PC-9 (cell line): ENCODE measurements around the gene SCARB1. TPM values are rescaled to one million over a fixed set of nuclear protein-coding genes. Genes with fewer than 3 reads are reported as not detected.

Experiments used
- BruUV-seq: library from RNA; stranded (reverse); fragments of 400-500 nt; replicated peaks from 2 replicates; lab custom pipeline; 2021; lab: Mats Ljungman, UMichigan
- CTCF ChIA-PET: fragments of 300-600 bp; sonication (Branson Sonifier 250); formaldehyde crosslinking; loops from one replicate; lab custom pipeline; 2022; ENCODE audit warnings: antibody characterized with exemption; lab: Charles Lee
- POLR2A ChIA-PET: fragments of 300-600 bp; sonication (Branson Sonifier 250); formaldehyde crosslinking; loops from one replicate; lab custom pipeline; 2022; ENCODE audit warnings: antibody characterized with exemption; ENCODE audit not compliant: unreplicated experiment; lab: Charles Lee
- DNase-seq, 2 experiments: peaks; one replicate each; pipeline versions ENCODE4 v3.0.0 to v3.0.0-alpha.2; 2015 to 2022; ENCODE audit warnings: mixed read lengths in 1 of 2
- H2AFZ ChIP-seq: fragments of 200-600 bp; sonication (generic); 2 replicates; pipeline ENCODE4 v1.8.1; 2017; ENCODE audit warnings: antibody characterized with exemption
- H3F3A ChIP-seq: fragments of 200-600 bp; sonication (generic); 2 replicates; pipeline ENCODE4 v1.8.1; 2017; ENCODE audit warnings: antibody characterized with exemption, mild to moderate bottlenecking, low read depth; ENCODE audit not compliant: insufficient read depth
- H3K27ac ChIP-seq: fragments of 200-600 bp; sonication (generic); 2 replicates; pipeline ENCODE4 v1.6.1; 2016; ENCODE audit warnings: mixed run types
- H3K27me3 ChIP-seq: fragments of 200-600 bp; sonication (generic); 2 replicates; pipeline ENCODE4 v1.6.1; 2016; ENCODE audit warnings: low read depth, mixed run types; ENCODE audit not compliant: insufficient read depth
- H3K36me3 ChIP-seq: fragments of 200-600 bp; sonication (generic); 2 replicates; pipeline ENCODE4 v1.6.1; 2016; ENCODE audit warnings: low read depth, mixed run types
- H3K4me1 ChIP-seq: fragments of 200-600 bp; sonication (generic); replicated peaks from 2 replicates; pipeline ENCODE4 v1.6.1; 2016; ENCODE audit warnings: mixed run types; ENCODE audit not compliant: insufficient read depth
- H3K4me2 ChIP-seq: fragments of 200-600 bp; sonication (generic); 2 replicates; pipeline ENCODE4 v1.6.1; 2017; ENCODE audit warnings: mixed run types
- H3K4me3 ChIP-seq: fragments of 200-600 bp; sonication (generic); 2 replicates; pipeline ENCODE4 v1.6.1; 2016; ENCODE audit warnings: mixed run types
- H3K79me2 ChIP-seq: fragments of 200-600 bp; sonication (generic); 2 replicates; pipeline ENCODE4 v1.6.1; 2017; ENCODE audit warnings: low read depth, mixed run types
- H3K9me2 ChIP-seq: fragments of 200-600 bp; sonication (generic); 2 replicates; pipeline ENCODE4 v1.8.1; 2017; ENCODE audit warnings: mild to moderate bottlenecking; ENCODE audit not compliant: insufficient read depth
- H3K9me3 ChIP-seq: fragments of 200-600 bp; sonication (generic); 2 replicates; pipeline ENCODE4 v1.8.1; 2016; ENCODE audit warnings: low read depth; ENCODE audit not compliant: insufficient read depth
- H4K20me1 ChIP-seq: fragments of 200-600 bp; sonication (generic); 2 replicates; pipeline ENCODE4 v1.8.1; 2017; ENCODE audit not compliant: insufficient read depth
- EZH2 ChIP-seq: fragments of 200-600 bp; sonication (generic); IDR thresholded peaks from 2 replicates; pipeline ENCODE4 v1.8.0; 2017; ENCODE audit warnings: antibody characterized with exemption, low read depth
- intact Hi-C: fragments of 100-400 bp; cut with micrococcal nuclease; formaldehyde crosslinking; loops from one replicate; pipeline ENCODE4 v1.10.0; 2022; ENCODE audit not compliant: unreplicated experiment
- total RNA-seq: library from RNA; stranded (reverse); gene quantifications from 2 replicates; pipeline ENCODE4 v1.2.3, GENCODE V29; 2021
- TF ChIP-seq, protein P1 (sequence below): fragments of 200-600 bp; sonication (generic); conservative IDR thresholded peaks from 2 replicates; pipeline ENCODE4 v1.6.1; 2017; ENCODE audit warnings: mixed run types, antibody characterized with exemption, mild to moderate bottlenecking, moderate library complexity

The SCARB1 gene
- total RNA-seq, 1 experiment from 2014 or later: 49.6 TPM

DNA sequence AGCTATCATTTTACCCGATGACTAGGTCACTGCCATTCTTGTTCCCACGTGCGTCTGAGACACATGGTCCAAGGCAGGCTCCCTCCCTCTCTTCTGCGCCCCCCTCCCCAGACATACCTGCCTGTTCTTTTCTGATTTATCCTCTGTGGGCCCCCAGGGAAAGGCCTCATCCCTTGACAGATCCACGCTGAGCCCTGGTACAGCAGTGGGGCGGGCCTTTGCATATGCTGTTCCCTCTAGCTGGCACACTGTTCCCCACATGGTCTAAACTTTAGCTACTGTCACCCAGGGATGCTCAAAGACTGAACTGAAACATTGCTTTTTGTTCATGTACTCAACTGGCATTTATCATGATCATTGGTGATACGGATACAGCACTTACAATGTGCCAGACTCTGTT is 122.5 kb downstream of the SCARB1 start:
- DNase-seq: no peak
- BruUV-seq: no TSS peak
- no peak overlapping the region for H3K4me3 ChIP-seq
- H3K27ac ChIP-seq: no peak overlapping the region
- TF ChIP-seq, protein P1, sequence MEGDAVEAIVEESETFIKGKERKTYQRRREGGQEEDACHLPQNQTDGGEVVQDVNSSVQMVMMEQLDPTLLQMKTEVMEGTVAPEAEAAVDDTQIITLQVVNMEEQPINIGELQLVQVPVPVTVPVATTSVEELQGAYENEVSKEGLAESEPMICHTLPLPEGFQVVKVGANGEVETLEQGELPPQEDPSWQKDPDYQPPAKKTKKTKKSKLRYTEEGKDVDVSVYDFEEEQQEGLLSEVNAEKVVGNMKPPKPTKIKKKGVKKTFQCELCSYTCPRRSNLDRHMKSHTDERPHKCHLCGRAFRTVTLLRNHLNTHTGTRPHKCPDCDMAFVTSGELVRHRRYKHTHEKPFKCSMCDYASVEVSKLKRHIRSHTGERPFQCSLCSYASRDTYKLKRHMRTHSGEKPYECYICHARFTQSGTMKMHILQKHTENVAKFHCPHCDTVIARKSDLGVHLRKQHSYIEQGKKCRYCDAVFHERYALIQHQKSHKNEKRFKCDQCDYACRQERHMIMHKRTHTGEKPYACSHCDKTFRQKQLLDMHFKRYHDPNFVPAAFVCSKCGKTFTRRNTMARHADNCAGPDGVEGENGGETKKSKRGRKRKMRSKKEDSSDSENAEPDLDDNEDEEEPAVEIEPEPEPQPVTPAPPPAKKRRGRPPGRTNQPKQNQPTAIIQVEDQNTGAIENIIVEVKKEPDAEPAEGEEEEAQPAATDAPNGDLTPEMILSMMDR: no peak
- TF ChIP-seq EZH2: no peak
- no peaks in the 10 kb centered on the region for H3K79me2 ChIP-seq
- ChIA-PET POLR2A (interaction anchor here (0.6 kb wide), 1 partner anchor 348 kb away, joined by 4 read pairs; no protein-coding TSS in a partner anchor), CTCF (interaction anchor here (0.7 kb wide), 1 partner anchor 58 kb away, joined by 3 read pairs; no protein-coding TSS in a partner anchor)
- H3K27me3 ChIP-seq: no peaks in the 10 kb centered on the region
- intact Hi-C loops: no loop called here
- H3K36me3 ChIP-seq: no peaks in the 10 kb centered on the region
- H3K9me3 ChIP-seq: peaks cover 4% of the 10 kb centered on the region; the same call in 1 of the 2 replicates
- H3K4me2 ChIP-seq: no peak overlapping the region
- peaks cover 21% of the 10 kb centered on the region for H3K4me1 ChIP-seq
- H2AFZ ChIP-seq: no peak overlapping the region
- peaks cover 39% of the 10 kb centered on the region; the same call in 1 of the 2 replicates for H3F3A ChIP-seq
- no peaks in the 10 kb centered on the region for H3K9me2 ChIP-seq
- no peaks in the 10 kb centered on the region for H4K20me1 ChIP-seq

DNA sequence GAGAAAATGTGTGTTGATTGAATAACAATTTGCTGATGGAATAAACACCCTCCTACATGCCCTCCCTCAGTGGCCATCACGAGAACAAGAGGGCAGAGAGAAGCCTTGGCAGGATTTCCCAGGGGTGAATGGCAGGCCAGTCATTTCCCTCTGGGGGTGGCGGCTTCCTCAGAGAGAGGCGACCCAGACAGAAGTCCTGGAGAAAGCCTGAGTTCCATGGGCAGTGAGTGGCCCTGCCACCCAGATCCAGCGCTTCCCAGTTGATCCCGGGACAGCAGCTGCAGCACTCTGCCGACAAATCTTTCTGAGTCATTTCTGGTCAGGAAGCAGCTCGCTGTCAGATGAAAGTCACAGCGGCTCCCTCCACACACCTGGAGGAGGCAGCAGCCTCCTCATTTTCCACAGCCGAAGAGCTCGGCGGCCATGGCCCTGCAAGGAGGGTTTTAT is 123.0 kb downstream of the SCARB1 start:
- Histone ChIP-seq H3K79me2 (no peaks in the 10 kb centered on the region), H3K4me1 (peaks cover 18% of the 10 kb centered on the region; the same call in 1 of the 2 replicates), H2AFZ (no peak overlapping the region), H3F3A (peaks cover 37% of the 10 kb centered on the region; the same call in 1 of the 2 replicates), H3K4me2 (peak overlapping the region; percentile 48), H4K20me1 (no peaks in the 10 kb centered on the region), H3K4me3 (no peak overlapping the region), H3K27ac (no peak overlapping the region), H3K9me2 (no peaks in the 10 kb centered on the region), H3K9me3 (peaks cover 4% of the 10 kb centered on the region; the same call in 1 of the 2 replicates), H3K36me3 (no peaks in the 10 kb centered on the region), H3K27me3 (no peaks in the 10 kb centered on the region)
- TF ChIP-seq, protein P1: no peak
- TF ChIP-seq EZH2: no peak
- DNase-seq: peak in 1 of 2 experiments; percentile 52
- POLR2A ChIA-PET: interaction anchor here (0.6 kb wide), 1 partner anchor 347 kb away, joined by 4 read pairs; no protein-coding TSS in a partner anchor
- intact Hi-C loops: no loop called here
- CTCF ChIA-PET: interaction anchor here (0.6 kb wide), 1 partner anchor 976 kb away, joined by 4 read pairs; no protein-coding TSS in a partner anchor
- no TSS peak for BruUV-seq

DNA sequence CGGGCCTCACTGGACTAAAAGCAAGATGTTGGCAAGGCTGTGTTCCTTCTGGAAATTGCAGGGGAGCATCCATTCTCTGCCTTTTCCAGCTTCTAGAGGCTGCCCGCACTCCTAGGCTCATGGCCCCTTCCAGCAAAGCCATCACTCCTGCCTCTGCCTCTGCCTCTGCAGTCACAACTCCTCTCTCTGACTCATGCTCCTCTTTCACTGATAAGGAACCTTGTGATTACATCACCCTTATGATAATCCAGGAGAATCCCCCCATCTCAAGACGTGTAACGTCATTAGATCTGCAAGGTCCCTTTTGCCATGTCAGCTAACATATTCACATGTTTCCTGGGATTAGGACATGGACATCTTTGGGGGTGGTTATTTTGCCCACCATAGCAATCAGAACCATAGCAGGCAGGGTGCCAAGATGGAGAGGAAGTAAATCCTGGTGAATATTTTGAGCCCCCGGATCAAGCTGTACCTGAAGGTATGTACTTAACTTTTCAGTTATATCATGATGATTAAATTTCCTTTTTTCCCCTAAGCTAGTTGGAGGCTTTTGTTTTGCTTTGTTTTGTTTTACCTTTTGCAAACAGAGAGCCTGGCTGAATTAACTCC is 123.6 kb downstream of the SCARB1 start:
- intact Hi-C loops: no loop called here
- POLR2A ChIA-PET: no interaction called here
- Histone ChIP-seq H3K4me3 (no peak overlapping the region), H3K4me2 (peak overlapping the region; percentile 48; the same call in 1 of the 2 replicates), H3K27ac (no peak overlapping the region), H3K79me2 (no peaks in the 10 kb centered on the region), H3K9me3 (peaks cover 4% of the 10 kb centered on the region; the same call in 1 of the 2 replicates), H3K27me3 (no peaks in the 10 kb centered on the region), H3K4me1 (peaks cover 14% of the 10 kb centered on the region; the same call in 1 of the 2 replicates), H3F3A (peaks cover 30% of the 10 kb centered on the region; the same call in 1 of the 2 replicates), H2AFZ (no peak overlapping the region), H4K20me1 (no peaks in the 10 kb centered on the region), H3K9me2 (no peaks in the 10 kb centered on the region), H3K36me3 (no peaks in the 10 kb centered on the region)
- no peak for DNase-seq
- BruUV-seq: no TSS peak
- CTCF ChIA-PET: interaction anchor here (0.6 kb wide), 1 partner anchor 975 kb away, joined by 4 read pairs; no protein-coding TSS in a partner anchor
- no peak for TF ChIP-seq EZH2
- TF ChIP-seq, protein P1: no peak
